ENCODE results near the gene BBS9. TPM values are rescaled to one million over a fixed set of nuclear protein-coding genes. Genes with fewer than 3 reads are reported as not detected.

The BBS9 gene
- total and polyA plus RNA-seq, 4 donors: 3.5 to 37.2 (median 14.2) TPM

GRCh38 chr7:33556472-33556871 lies 427.1 kb downstream of the BBS9 start:
- Histone ChIP-seq H3K27me3 (ENCODE audit: control insufficient read depth in 1 of 2, insufficient read depth in 2 of 2, low read length in 1 of 2) (no peaks in the 10 kb centered on the region), H3K36me3 (ENCODE audit: control insufficient read depth in 1 of 2, insufficient read depth in 2 of 2, low read length in 1 of 2) (no peaks in the 10 kb centered on the region), H3K4me3 (ENCODE audit: low read length in 2 of 2) (no peak overlapping the region), H3K27ac (ENCODE audit: low read depth in 1 of 2, low read length in 2 of 2) (no peak overlapping the region), H3K9me3 (ENCODE audit: control insufficient read depth, low read length) (no peaks in the 10 kb centered on the region), H3K4me1 (ENCODE audit: control insufficient read depth in 1 of 2, insufficient read depth in 2 of 2, low read length in 2 of 2) (no peaks in the 10 kb centered on the region)
- intact Hi-C loops (cut with DNase I): no loop called here
- DNase-seq: no peak
- no peak for ATAC-seq (ENCODE audit: low FRiP score)

- Histone ChIP-seq H3K36me3 (ENCODE audit: control insufficient read depth in 1 of 2, insufficient read depth in 2 of 2, low read length in 1 of 2) (no peaks in the 10 kb centered on the region), H3K27me3 (ENCODE audit: control insufficient read depth in 1 of 2, insufficient read depth in 2 of 2, low read length in 1 of 2) (no peaks in the 10 kb centered on the region), H3K4me3 (ENCODE audit: low read length in 2 of 2) (no peak overlapping the region), H3K4me1 (ENCODE audit: control insufficient read depth in 1 of 2, insufficient read depth in 2 of 2, low read length in 2 of 2) (no peaks in the 10 kb centered on the region), H3K27ac (ENCODE audit: low read depth in 1 of 2, low read length in 2 of 2) (no peak overlapping the region), H3K9me3 (ENCODE audit: control insufficient read depth, low read length) (no peaks in the 10 kb centered on the region)
- intact Hi-C loops (cut with DNase I): no loop called here
- DNase-seq: no peak
- WGBS, 2 donors: 94% methylated on average over 6 of the region's 6 CpGs
- ATAC-seq (ENCODE audit: low FRiP score): no peak
Measured at GRCh38 chr7:33558549-33559323, 429.4 kb downstream of the BBS9 start.

GRCh38 chr7:33559324-33559710 lies 430.0 kb downstream of the BBS9 start:
- intact Hi-C loops (cut with DNase I): no loop called here
- 81 to 85% methylated on average over 6 of the region's 6 CpGs for WGBS, 2 donors
- ATAC-seq (ENCODE audit: low FRiP score): no peak
- no peaks in the 10 kb centered on the region for H3K9me3 ChIP-seq (ENCODE audit: control insufficient read depth, low read length)
- no peak for DNase-seq
- H3K27ac ChIP-seq (ENCODE audit: low read depth in 1 of 2, low read length in 2 of 2): no peak overlapping the region
- no peaks in the 10 kb centered on the region for H3K4me1 ChIP-seq (ENCODE audit: control insufficient read depth in 1 of 2, insufficient read depth in 2 of 2, low read length in 2 of 2)
- H3K36me3 ChIP-seq (ENCODE audit: control insufficient read depth in 1 of 2, insufficient read depth in 2 of 2, low read length in 1 of 2): no peaks in the 10 kb centered on the region
- no peaks in the 10 kb centered on the region for H3K27me3 ChIP-seq (ENCODE audit: control insufficient read depth in 1 of 2, insufficient read depth in 2 of 2, low read length in 1 of 2)
- no peak overlapping the region for H3K4me3 ChIP-seq (ENCODE audit: low read length in 2 of 2)

- DNase-seq: no peak
- ATAC-seq (ENCODE audit: low FRiP score): no peak
- Histone ChIP-seq H3K4me3 (ENCODE audit: low read length in 2 of 2) (no peak overlapping the region), H3K4me1 (ENCODE audit: control insufficient read depth in 1 of 2, insufficient read depth in 2 of 2, low read length in 2 of 2) (no peaks in the 10 kb centered on the region), H3K27ac (ENCODE audit: low read depth in 1 of 2, low read length in 2 of 2) (no peak overlapping the region), H3K36me3 (ENCODE audit: control insufficient read depth in 1 of 2, insufficient read depth in 2 of 2, low read length in 1 of 2) (no peaks in the 10 kb centered on the region), H3K27me3 (ENCODE audit: control insufficient read depth in 1 of 2, insufficient read depth in 2 of 2, low read length in 1 of 2) (no peaks in the 10 kb centered on the region), H3K9me3 (ENCODE audit: control insufficient read depth, low read length) (no peaks in the 10 kb centered on the region)
- intact Hi-C loops (cut with DNase I): no loop called here
Measured at GRCh38 chr7:33562996-33563395, 433.6 kb downstream of the BBS9 start.

GRCh38 chr7:33563651-33564050 lies 434.3 kb downstream of the BBS9 start:
- no peaks in the 10 kb centered on the region for H3K9me3 ChIP-seq (ENCODE audit: control insufficient read depth, low read length)
- H3K36me3 ChIP-seq (ENCODE audit: control insufficient read depth in 1 of 2, insufficient read depth in 2 of 2, low read length in 1 of 2): no peaks in the 10 kb centered on the region
- DNase-seq (no peak), ATAC-seq (ENCODE audit: low FRiP score) (no peak)
- H3K27ac ChIP-seq (ENCODE audit: low read depth in 1 of 2, low read length in 2 of 2): no peak overlapping the region
- intact Hi-C loops (cut with DNase I): no loop called here
- 87 to 92% methylated on average over 7 of the region's 7 CpGs for WGBS, 2 donors
- H3K27me3 ChIP-seq (ENCODE audit: control insufficient read depth in 1 of 2, insufficient read depth in 2 of 2, low read length in 1 of 2): no peaks in the 10 kb centered on the region
- H3K4me1 ChIP-seq (ENCODE audit: control insufficient read depth in 1 of 2, insufficient read depth in 2 of 2, low read length in 2 of 2): no peaks in the 10 kb centered on the region
- H3K4me3 ChIP-seq (ENCODE audit: low read length in 2 of 2): no peak overlapping the region

- Histone ChIP-seq H3K9me3 (ENCODE audit: control insufficient read depth, low read length) (no peaks in the 10 kb centered on the region), H3K4me3 (ENCODE audit: low read length in 2 of 2) (no peak overlapping the region), H3K36me3 (ENCODE audit: control insufficient read depth in 1 of 2, insufficient read depth in 2 of 2, low read length in 1 of 2) (no peaks in the 10 kb centered on the region), H3K27ac (ENCODE audit: low read depth in 1 of 2, low read length in 2 of 2) (no peak overlapping the region), H3K27me3 (ENCODE audit: control insufficient read depth in 1 of 2, insufficient read depth in 2 of 2, low read length in 1 of 2) (no peaks in the 10 kb centered on the region), H3K4me1 (ENCODE audit: control insufficient read depth in 1 of 2, insufficient read depth in 2 of 2, low read length in 2 of 2) (no peaks in the 10 kb centered on the region)
- 94 to 96% methylated on average over 1 of the region's 1 CpG for WGBS, 2 donors
- no peak for DNase-seq
- ATAC-seq (ENCODE audit: low FRiP score): no peak
- intact Hi-C loops (cut with DNase I): no loop called here
Measured at GRCh38 chr7:33578166-33578565, 448.8 kb downstream of the BBS9 start.

GRCh38 chr7:33578881-33579672 lies 449.7 kb downstream of the BBS9 start:
- no peak for ATAC-seq (ENCODE audit: low FRiP score)
- intact Hi-C loops (cut with DNase I): no loop called here
- H3K36me3 ChIP-seq (ENCODE audit: control insufficient read depth in 1 of 2, insufficient read depth in 2 of 2, low read length in 1 of 2): no peaks in the 10 kb centered on the region
- no peak overlapping the region for H3K27ac ChIP-seq (ENCODE audit: low read depth in 1 of 2, low read length in 2 of 2)
- no peak for DNase-seq
- WGBS, 2 donors: 96 to 97% methylated on average over 5 of the region's 5 CpGs
- no peaks in the 10 kb centered on the region for H3K27me3 ChIP-seq (ENCODE audit: control insufficient read depth in 1 of 2, insufficient read depth in 2 of 2, low read length in 1 of 2)
- no peaks in the 10 kb centered on the region for H3K9me3 ChIP-seq (ENCODE audit: control insufficient read depth, low read length)
- no peak overlapping the region for H3K4me3 ChIP-seq (ENCODE audit: low read length in 2 of 2)
- no peaks in the 10 kb centered on the region for H3K4me1 ChIP-seq (ENCODE audit: control insufficient read depth in 1 of 2, insufficient read depth in 2 of 2, low read length in 2 of 2)

GRCh38 chr7:33579673-33579960 lies 450.3 kb downstream of the BBS9 start:
- ATAC-seq (ENCODE audit: low FRiP score): no peak
- DNase-seq: no peak
- no peak overlapping the region for H3K27ac ChIP-seq (ENCODE audit: low read depth in 1 of 2, low read length in 2 of 2)
- H3K4me3 ChIP-seq (ENCODE audit: low read length in 2 of 2): no peak overlapping the region
- H3K36me3 ChIP-seq (ENCODE audit: control insufficient read depth in 1 of 2, insufficient read depth in 2 of 2, low read length in 1 of 2): no peaks in the 10 kb centered on the region
- intact Hi-C loops (cut with DNase I): no loop called here
- no peaks in the 10 kb centered on the region for H3K4me1 ChIP-seq (ENCODE audit: control insufficient read depth in 1 of 2, insufficient read depth in 2 of 2, low read length in 2 of 2)
- H3K9me3 ChIP-seq (ENCODE audit: control insufficient read depth, low read length): no peaks in the 10 kb centered on the region
- H3K27me3 ChIP-seq (ENCODE audit: control insufficient read depth in 1 of 2, insufficient read depth in 2 of 2, low read length in 1 of 2): no peaks in the 10 kb centered on the region

- H3K4me1 ChIP-seq (ENCODE audit: control insufficient read depth in 1 of 2, insufficient read depth in 2 of 2, low read length in 2 of 2): no peaks in the 10 kb centered on the region
- intact Hi-C loops (cut with DNase I): no loop called here
- no peak for ATAC-seq (ENCODE audit: low FRiP score)
- no peaks in the 10 kb centered on the region for H3K9me3 ChIP-seq (ENCODE audit: control insufficient read depth, low read length)
- H3K36me3 ChIP-seq (ENCODE audit: control insufficient read depth in 1 of 2, insufficient read depth in 2 of 2, low read length in 1 of 2): no peaks in the 10 kb centered on the region
- H3K27ac ChIP-seq (ENCODE audit: low read depth in 1 of 2, low read length in 2 of 2): no peak overlapping the region
- WGBS, 2 donors: 68 to 74% methylated on average over 3 of the region's 3 CpGs
- H3K27me3 ChIP-seq (ENCODE audit: control insufficient read depth in 1 of 2, insufficient read depth in 2 of 2, low read length in 1 of 2): no peaks in the 10 kb centered on the region
- DNase-seq: no peak
- H3K4me3 ChIP-seq (ENCODE audit: low read length in 2 of 2): no peak overlapping the region
Measured at GRCh38 chr7:33581236-33581635, 451.9 kb downstream of the BBS9 start.

All from aorta (tissue), 5 donors.